Mucosa of rectum (tissue), 2 donors: ENCODE measurements around the gene FAP.

Source experiments
- H3K27ac ChIP-seq, 2 donors: one replicate each; pipeline ENCODE4 v1.7.0; 2013; ENCODE audit warnings: inconsistent platforms in 2 of 2, low read depth in 2 of 2, low read length in 2 of 2
- H3K27me3 ChIP-seq, 2 donors: one replicate each; pipeline ENCODE4 v1.7.0; 2013; ENCODE audit warnings: low read length in 2 of 2; ENCODE audit not compliant: control insufficient read depth in 2 of 2, insufficient read depth in 2 of 2
- H3K36me3 ChIP-seq, 2 donors: one replicate each; pipeline ENCODE4 v1.7.0; 2013; ENCODE audit warnings: low read length in 2 of 2; ENCODE audit not compliant: control insufficient read depth in 2 of 2, insufficient read depth in 2 of 2
- H3K4me1 ChIP-seq, 2 donors: one replicate each; pipeline ENCODE4 v1.7.0; 2013; ENCODE audit warnings: low read length in 2 of 2, mild to moderate bottlenecking in 1 of 2; ENCODE audit not compliant: control insufficient read depth in 2 of 2, insufficient read depth in 2 of 2
- H3K4me3 ChIP-seq, 2 donors: one replicate each; pipeline ENCODE4 v1.7.0; 2013; ENCODE audit warnings: low read length in 2 of 2
- H3K9ac ChIP-seq, 2 donors: one replicate each; pipeline ENCODE4 v1.7.0; 2013; ENCODE audit warnings: low read length in 2 of 2, low read depth in 1 of 2, mild to moderate bottlenecking in 1 of 2
- H3K9me3 ChIP-seq, 2 donors: one replicate each; pipeline ENCODE4 v1.7.0; 2013; ENCODE audit warnings: low read length in 2 of 2; ENCODE audit not compliant: control insufficient read depth in 2 of 2
- donor health status: healthy.
- donor health status: Normal muscosa, but diverticular disease.

Gene FAP

DNA sequence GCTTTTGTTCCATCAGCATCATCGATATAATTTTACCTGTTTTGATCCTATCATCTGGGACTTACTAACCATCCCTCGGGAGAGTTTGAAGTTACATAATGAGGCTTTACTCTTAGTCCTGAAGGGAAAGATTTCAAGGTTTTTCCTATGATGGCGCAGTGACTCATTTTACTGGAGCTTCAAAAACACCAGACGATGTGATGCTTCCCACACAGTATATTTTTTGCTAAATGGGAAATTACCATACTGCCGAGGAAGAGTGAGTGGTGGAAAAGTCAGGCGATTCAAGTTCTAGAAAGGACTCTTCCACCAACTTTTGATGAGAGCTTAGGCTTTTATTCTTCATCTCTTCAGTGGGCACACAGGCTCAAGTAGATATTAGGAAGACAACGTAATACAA is 46.6 kb downstream of the FAP start:
- H3K36me3 ChIP-seq, result no peaks in the 10 kb centered on the region
- H3K27ac ChIP-seq, result no peak overlapping the region
- no peak overlapping the region for H3K9ac ChIP-seq
- H3K27me3 ChIP-seq, result no peaks in the 10 kb centered on the region
- H3K9me3 ChIP-seq, result no peaks in the 10 kb centered on the region
- H3K4me1 ChIP-seq, result no peaks in the 10 kb centered on the region
- H3K4me3 ChIP-seq, result no peak overlapping the region

- H3K9ac ChIP-seq, result no peak overlapping the region
Observed at GRCh38 chr2:162188451-162188850, 54.8 kb downstream of the FAP start.

DNA sequence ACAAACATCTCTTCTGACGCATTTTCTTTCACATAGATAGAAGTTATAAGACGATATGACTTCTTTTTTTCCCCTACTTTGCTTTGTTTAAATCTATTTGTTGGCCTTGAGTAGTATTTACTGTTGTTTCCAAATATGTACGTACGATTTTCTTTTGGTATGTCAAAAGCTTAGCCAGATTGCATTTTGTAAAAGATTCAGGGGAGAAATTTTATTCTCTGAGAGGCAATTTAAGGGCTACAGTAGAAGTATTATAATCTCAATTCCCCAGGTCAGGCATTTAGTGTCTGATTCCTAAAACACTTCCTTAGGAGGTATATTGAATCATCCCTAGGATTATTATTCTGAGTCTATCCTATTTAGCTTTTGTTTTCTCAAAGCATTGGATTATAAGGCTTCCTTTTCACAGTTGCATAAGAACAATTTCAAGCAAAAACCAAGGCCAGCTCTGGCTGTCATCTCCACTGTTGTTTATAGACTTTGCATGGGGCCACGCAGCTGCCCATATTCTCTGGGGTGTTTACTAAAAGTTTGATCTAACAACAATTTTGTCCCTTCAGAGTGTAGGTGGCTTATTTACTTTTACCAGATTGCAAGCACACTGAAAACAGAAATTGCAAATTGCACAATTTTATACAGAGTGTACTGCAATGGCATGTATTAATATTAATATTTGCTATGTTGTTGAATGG is 57.6 kb downstream of the FAP start:
- Histone ChIP-seq H3K9ac (no peak overlapping the region), H3K4me3 (no peak overlapping the region), H3K36me3 (no peaks in the 10 kb centered on the region), H3K27me3 (no peaks in the 10 kb centered on the region), H3K27ac (no peak overlapping the region), H3K4me1 (peaks cover 0 to 7% of the 10 kb centered on the region in 2 donors), H3K9me3 (no peaks in the 10 kb centered on the region)

More at GRCh38 chr2:162188451-162188850, 54.8 kb downstream of the FAP start:
- no peaks in the 10 kb centered on the region for H3K9me3 ChIP-seq
- H3K27ac ChIP-seq, result no peak overlapping the region
- H3K4me1 ChIP-seq, result peaks cover 0 to 7% of the 10 kb centered on the region in 2 donors
- no peak overlapping the region for H3K4me3 ChIP-seq
- no peaks in the 10 kb centered on the region for H3K36me3 ChIP-seq
- no peaks in the 10 kb centered on the region for H3K27me3 ChIP-seq

DNA sequence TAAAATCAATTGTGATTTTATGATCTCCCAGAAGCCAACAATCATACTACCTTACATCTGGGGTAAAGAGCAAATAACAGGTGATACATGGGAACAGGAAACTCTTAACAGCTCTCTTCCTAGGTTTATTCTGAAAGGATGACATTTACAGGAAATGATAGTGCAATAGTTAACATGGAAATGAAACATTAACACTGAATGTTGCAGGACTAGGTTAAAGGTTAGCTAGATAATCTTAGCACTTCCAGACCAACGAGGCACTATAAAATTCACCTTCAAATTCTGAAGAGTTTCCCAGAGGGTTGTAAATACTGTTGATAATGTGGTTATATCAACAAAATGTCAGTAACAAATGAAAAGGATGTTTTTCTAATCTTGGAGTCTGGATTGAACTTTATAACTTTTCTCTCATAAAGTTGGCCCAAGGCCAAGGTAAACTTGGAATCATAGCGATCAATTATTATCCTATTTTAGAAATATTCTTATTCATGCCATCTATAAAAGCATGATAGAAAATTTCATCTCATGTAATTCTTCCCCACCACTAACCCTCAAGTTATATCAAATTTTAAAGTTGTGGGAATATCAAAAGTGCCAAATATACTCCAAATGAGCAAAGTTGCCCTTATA is 58.3 kb downstream of the FAP start:
- Histone ChIP-seq H3K9me3 (no peaks in the 10 kb centered on the region), H3K4me1 (peaks cover 0 to 7% of the 10 kb centered on the region in 2 donors), H3K27me3 (no peaks in the 10 kb centered on the region), H3K36me3 (no peaks in the 10 kb centered on the region), H3K9ac (no peak overlapping the region), H3K27ac (no peak overlapping the region), H3K4me3 (no peak overlapping the region)

DNA sequence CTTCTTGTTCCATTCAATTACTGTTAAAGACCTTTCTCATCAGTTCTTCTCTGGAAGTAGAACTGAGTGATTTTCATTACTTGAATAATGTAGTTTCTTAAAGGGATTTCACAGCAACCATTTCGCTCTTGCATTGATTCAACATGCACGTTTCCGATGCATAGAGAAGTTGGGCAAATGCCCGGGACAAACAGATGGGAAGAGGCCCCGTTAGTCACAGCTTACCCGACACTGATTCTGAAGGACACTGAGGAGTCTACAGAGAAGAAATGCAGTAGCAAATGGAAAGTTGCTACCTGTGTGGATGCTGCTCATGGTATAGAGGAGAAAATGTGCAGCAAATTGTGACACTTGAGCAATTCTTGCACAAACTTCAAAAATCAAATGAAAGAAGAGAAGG is 58.9 kb downstream of the FAP start:
- Histone ChIP-seq H3K27me3 (no peaks in the 10 kb centered on the region), H3K4me1 (peaks cover 0 to 7% of the 10 kb centered on the region in 2 donors), H3K36me3 (no peaks in the 10 kb centered on the region), H3K9me3 (no peaks in the 10 kb centered on the region), H3K27ac (no peak overlapping the region), H3K9ac (no peak overlapping the region), H3K4me3 (no peak overlapping the region)

GRCh38 chr2:162182395-162182794 is 60.9 kb downstream of the FAP start:
- H3K9ac ChIP-seq, result no peak overlapping the region
- H3K9me3 ChIP-seq, result no peaks in the 10 kb centered on the region
- H3K4me1 ChIP-seq, result peaks cover 0 to 7% of the 10 kb centered on the region in 2 donors
- no peaks in the 10 kb centered on the region for H3K36me3 ChIP-seq
- no peak overlapping the region for H3K4me3 ChIP-seq
- H3K27me3 ChIP-seq, result no peaks in the 10 kb centered on the region
- H3K27ac ChIP-seq, result no peak overlapping the region

- Histone ChIP-seq H3K4me3 (no peak overlapping the region), H3K9me3 (no peaks in the 10 kb centered on the region), H3K9ac (no peak overlapping the region), H3K4me1 (no peaks in the 10 kb centered on the region), H3K27me3 (no peaks in the 10 kb centered on the region), H3K36me3 (no peaks in the 10 kb centered on the region), H3K27ac (no peak overlapping the region)
Observed at GRCh38 chr2:162177301-162177700, 65.9 kb downstream of the FAP start.

- no peaks in the 10 kb centered on the region for H3K36me3 ChIP-seq
- no peaks in the 10 kb centered on the region for H3K9me3 ChIP-seq
- no peak overlapping the region for H3K9ac ChIP-seq
- no peak overlapping the region for H3K4me3 ChIP-seq
- no peak overlapping the region for H3K27ac ChIP-seq
- no peaks in the 10 kb centered on the region for H3K27me3 ChIP-seq
- no peaks in the 10 kb centered on the region for H3K4me1 ChIP-seq
Observed at GRCh38 chr2:162175714-162176113, 67.5 kb downstream of the FAP start.

DNA sequence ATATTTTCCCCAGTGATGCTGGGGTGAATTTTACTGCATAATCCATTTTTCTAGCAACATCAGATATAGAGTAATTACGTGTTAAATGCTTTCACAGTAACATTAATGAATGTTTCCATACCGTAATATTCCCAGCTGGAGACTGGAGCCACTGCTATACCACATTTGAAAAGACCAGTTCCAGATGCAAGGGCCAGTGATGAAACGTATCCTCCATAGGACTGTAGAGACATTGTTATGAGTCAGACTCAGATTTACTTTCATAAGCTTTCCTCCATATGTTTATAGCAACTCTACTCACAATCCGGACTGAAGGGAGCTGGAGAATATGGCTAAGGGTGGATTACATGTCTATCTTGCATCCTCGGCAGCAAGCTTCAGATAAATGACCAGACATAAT is 68.5 kb downstream of the FAP start:
- H3K36me3 ChIP-seq, result no peaks in the 10 kb centered on the region
- H3K9ac ChIP-seq, result no peak overlapping the region
- no peak overlapping the region for H3K27ac ChIP-seq
- H3K27me3 ChIP-seq, result no peaks in the 10 kb centered on the region
- H3K4me3 ChIP-seq, result no peak overlapping the region
- H3K4me1 ChIP-seq, result no peaks in the 10 kb centered on the region
- H3K9me3 ChIP-seq, result no peaks in the 10 kb centered on the region

- Histone ChIP-seq H3K9me3 (no peaks in the 10 kb centered on the region), H3K9ac (no peak overlapping the region), H3K4me3 (no peak overlapping the region), H3K36me3 (no peaks in the 10 kb centered on the region), H3K4me1 (no peaks in the 10 kb centered on the region), H3K27me3 (no peaks in the 10 kb centered on the region), H3K27ac (no peak overlapping the region)
Observed at GRCh38 chr2:162172802-162173370, 70.4 kb downstream of the FAP start.
